Measurements from ENCODE around the gene TBCD.

Gene TBCD

GRCh38 chr17:82751171-82751570, 694 bp upstream of the TBCD start:
- H3K4me3 ChIP-seq (ENCODE audit: low read depth, low read length): peak overlapping the region; percentile 45
- no peak for DNase-seq (ENCODE audit: low read depth)
- in situ Hi-C loops (cut with HindIII; ENCODE audit: low sequenced_read_pairs): no loop called here
- no peak for TF ChIP-seq CTCF (IDR thresholded peaks at IDR 0.05; ENCODE audit: low read depth, low read length, missing control alignments)

DNA sequence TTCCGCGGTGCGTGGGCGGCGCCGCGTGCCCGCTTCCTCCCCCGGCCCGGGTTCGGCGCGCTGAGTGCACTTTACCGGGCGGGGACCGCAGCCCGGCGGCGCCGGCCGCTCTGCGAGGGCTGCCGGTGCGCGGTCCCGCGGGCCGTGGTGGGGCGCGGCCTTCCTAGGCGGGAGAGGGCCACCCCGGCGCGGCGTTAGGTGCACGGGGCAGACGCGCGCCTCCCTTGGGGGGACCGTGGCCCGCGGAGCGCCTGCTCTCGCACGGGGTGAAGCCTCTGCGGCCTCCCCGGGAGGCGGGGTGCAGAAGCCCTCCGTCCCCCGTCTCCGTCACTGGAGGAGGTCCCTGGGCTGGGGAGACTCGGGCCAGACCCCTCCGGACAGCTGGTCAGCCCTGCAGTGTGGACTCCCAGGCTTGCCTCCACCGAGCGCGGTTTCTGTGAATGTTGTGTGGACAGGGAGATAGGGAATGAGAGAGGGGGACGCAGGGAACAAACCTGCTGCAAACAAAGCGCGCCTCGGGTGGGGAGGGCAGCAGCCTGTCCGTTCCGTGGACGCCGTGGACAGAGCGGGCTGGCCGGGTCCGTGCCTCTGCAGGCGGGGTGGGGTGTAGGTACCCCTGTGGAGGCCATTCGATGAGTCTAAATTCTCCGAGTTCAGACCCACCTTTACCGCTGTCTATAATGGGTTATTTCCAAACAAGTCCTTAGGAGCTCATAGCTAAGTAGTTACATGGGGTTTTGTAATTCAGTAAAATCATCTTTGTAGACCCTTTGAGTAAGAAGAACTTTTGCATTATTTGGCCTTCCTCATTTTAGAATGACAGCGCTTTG, 721 bp downstream of the TBCD start:
- no peak for TF ChIP-seq CTCF (IDR thresholded peaks at IDR 0.05; ENCODE audit: low read depth, low read length, missing control alignments)
- H3K4me3 ChIP-seq (ENCODE audit: low read depth, low read length): peak overlapping the region; percentile 74
- no peak for DNase-seq (ENCODE audit: low read depth)
- in situ Hi-C loops (cut with HindIII; ENCODE audit: low sequenced_read_pairs): no loop called here

GRCh38 chr17:82753201-82753464, 1.3 kb downstream of the TBCD start:
- no peak for TF ChIP-seq CTCF (IDR thresholded peaks at IDR 0.05; ENCODE audit: low read depth, low read length, missing control alignments)
- no peak for DNase-seq (ENCODE audit: low read depth)
- peak overlapping the region; percentile 74 for H3K4me3 ChIP-seq (ENCODE audit: low read depth, low read length)
- in situ Hi-C loops (cut with HindIII; ENCODE audit: low sequenced_read_pairs): no loop called here

DNA sequence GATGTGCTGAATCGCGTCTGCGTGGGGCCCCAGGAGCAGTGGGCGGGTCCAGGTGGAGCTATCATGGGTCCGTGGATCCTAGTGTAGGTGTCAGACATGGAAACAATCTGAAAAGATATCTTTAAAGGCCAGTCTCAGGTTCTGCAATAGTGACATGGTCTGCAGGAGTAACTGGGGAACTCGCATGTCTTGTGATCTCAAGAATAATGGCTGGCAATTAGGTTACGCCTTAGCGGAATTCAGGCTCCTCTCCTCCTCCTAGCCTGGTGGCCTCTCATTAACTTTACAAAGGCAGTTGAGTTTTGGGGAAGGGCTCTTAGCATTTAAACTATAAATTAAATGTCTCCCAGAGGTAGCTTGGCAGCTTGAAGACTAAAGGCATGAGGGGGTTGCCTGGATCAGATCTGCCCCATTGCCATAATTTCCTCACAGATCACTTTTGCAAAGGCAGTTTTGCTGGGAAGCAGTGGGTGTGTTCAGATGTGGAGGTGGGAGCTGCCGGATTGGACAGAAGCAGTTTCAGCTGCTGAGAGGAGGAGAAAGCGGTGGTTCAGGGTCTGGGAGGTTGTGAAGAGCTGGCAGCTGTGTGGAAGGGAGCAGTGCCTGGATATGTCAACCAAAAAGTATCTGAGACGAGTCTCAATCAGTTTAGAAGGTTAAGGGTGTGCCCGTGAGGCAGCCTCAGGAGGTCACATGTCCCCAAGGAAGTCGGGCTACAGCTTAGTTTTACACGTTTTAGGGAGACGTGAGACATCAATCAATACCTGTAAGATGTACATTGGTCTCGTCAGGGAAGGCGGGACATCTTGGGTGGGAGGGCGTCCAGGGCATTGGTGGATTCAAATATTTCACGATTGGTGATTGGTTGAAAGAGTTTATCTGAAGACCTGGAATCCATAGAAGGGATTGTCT, 2.7 kb downstream of the TBCD start:
- in situ Hi-C loops (cut with HindIII; ENCODE audit: low sequenced_read_pairs): no loop called here
- no peak overlapping the region for H3K4me3 ChIP-seq (ENCODE audit: low read depth, low read length)

DNA sequence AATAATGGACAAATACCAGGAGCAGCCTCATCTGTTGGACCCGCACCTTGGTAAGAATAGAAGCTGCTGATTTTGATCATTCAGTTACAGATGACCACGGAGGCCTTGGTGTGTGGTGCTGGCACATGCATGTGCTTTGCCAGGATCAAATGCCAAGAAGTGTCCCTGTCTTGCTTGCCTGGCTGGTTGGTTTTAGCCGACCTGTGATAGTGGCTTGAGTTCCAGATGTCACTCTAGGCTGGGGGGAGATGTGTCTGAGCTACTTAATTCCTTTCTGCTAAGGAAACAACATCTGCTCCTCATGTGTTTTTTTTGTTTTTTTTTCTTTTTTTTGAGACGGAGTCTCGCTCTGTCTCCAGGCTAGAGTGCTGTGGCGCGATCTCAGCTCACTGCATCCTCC, 4.3 kb downstream of the TBCD start:
- no peak for TF ChIP-seq CTCF (IDR thresholded peaks at IDR 0.05; ENCODE audit: low read depth, low read length, missing control alignments)
- H3K4me3 ChIP-seq (ENCODE audit: low read depth, low read length): no peak overlapping the region
- DNase-seq (ENCODE audit: low read depth): no peak
- in situ Hi-C loops (cut with HindIII; ENCODE audit: low sequenced_read_pairs): no loop called here

More for the DNA sequence above, 2.7 kb downstream of the TBCD start:
- no peak for TF ChIP-seq CTCF (IDR thresholded peaks at IDR 0.05; ENCODE audit: low read depth, low read length, missing control alignments)
- DNase-seq (ENCODE audit: low read depth): no peak

DNA sequence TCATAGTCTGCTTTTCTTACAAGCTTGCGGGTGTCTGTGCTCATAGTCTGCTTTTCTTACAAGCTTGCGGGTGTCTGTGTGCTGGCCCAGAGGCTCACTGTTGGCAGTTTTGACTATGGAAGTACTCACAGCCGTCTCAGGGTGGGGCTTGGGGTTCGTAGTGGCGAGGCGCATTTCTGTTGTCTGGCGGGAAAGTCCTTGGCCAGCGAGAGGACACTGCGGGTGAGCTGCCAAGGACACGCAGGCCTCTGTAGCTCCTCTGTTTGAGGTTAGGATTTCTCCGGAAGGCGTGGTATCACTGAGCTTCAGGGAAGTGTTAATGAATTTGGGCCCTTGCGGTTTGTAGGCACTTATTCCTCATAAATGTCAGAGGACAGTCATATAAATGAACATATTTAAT, 13.5 kb downstream of the TBCD start:
- no peak for TF ChIP-seq CTCF (IDR thresholded peaks at IDR 0.05; ENCODE audit: low read depth, low read length, missing control alignments)
- DNase-seq (ENCODE audit: low read depth): no peak
- in situ Hi-C loops (cut with HindIII; ENCODE audit: low sequenced_read_pairs): no loop called here
- H3K4me3 ChIP-seq (ENCODE audit: low read depth, low read length): no peak overlapping the region

Data from astrocyte of the cerebellum (primary cell).